NCI-H2107 (cell line): ENCODE results near the gene AATK.

Experiments used
- DNase-seq: peaks from one replicate; lab custom pipeline; 2025; lab: John Stamatoyannopoulos, UW

The AATK gene

DNA sequence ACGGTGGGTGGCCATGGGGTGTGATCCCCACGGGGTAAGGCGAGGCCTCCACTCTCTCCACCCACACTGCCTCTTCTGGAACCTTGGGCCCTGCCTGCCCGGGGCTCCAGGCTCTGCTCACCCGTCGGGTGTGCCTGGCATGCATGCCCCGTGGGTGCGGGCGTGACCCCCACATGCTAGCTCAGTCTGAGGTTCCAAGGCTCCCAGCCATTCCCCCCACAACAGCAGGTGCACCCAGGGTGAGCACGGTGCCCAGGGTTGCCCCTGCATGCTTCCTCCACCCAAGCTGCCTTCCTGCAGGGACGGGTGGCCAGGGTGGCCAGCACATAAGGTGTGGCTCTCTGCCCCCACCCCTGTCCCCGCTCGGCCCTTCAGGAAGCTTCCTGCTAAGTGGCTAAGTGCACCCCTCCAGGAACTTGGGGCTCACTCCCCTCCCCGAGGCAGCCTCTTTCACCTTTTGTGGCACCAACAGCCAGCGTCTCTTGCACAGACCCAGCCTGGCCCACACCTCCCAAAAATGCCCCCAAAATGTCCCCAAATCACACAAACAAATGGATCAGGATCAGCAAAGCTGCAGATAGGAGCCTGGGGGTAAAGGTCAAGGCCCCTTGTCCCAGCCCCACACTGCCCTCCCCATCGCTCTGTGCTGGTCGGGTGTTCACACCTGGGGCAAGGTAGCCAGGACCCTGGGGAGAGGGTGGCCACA, 22.2 kb downstream of the AATK start:
- DNase-seq: no peak

DNA sequence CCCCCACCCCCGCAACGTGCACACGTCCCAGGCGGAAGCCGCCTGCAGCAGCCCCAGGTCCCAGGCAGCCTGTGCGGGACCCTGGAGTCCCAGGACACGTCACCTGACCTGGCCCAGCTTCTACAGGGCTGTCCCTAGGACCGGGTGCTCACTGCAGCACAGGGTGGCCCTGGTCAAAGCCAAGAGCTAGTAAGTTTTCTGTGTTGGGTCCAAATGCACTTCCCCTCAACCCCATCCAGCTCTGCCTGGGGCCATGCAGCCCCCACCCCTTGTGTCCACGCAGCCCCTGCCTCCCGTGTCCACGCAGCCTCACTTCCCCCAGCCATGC, 22.9 kb downstream of the AATK start:
- no peak for DNase-seq

DNA sequence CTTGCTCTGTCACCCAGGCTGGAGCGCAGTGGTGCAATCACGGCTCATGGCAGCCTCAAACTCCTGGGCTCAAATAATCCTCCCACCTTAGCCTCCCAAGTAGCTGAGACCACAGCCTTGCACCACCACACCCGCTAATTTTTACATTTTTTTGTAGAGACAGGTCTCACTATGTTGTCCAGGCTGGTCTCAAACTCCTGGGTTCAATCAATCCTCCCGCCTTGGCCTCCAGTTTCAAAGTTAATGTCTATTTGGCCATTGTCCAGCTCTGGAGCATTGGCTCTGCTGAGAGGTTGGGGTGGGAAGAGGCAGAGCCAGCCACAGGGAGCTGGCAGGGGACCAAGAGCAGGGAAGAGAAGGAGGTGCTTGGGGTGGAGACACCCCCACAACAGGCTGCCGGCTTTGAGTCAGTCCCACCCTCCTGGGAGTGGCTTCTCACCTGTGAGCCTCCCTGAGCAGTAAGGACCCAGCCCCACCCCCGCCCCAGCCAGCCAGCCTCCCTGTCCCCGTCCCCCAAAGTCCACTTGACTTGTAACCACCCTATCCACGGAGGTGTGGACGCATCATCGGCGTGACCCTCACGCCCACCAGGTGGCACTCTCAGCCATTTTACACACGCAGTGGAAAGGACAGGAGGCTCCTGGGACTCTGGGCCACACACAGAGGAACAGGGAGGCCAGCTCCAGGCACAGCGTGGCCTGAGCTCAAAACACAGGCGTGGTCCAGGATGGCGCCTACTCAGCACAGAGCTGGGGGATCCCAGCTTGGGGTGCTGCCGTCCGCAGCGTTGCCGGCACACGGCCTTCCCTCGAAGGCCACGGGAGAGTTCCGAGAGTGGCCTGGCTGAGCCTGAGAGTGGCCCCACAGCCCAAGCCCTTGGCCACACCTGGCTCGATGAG, 23.5 kb downstream of the AATK start:
- peak; percentile 59 for DNase-seq

DNA sequence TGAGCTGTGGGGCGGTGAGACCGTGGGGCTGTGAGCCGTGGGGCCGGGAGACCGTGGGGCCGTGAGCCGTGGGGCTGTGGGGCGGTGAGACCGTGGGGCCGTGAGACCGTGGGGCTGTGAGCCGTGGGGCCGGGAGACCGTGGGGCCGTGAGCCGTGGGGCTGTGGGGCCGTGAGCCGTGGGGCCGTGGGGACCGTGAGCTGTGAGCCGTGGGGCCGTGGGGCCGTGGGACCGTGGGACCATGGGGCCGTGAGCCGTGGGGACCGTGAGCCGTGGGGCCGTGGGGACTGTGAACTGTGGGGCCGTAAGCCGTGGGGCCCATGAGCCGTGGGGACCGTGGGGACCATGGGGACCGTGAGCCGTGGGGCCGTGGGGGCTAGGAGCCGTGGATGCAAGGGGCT, 25.3 kb downstream of the AATK start:
- no peak for DNase-seq

DNA sequence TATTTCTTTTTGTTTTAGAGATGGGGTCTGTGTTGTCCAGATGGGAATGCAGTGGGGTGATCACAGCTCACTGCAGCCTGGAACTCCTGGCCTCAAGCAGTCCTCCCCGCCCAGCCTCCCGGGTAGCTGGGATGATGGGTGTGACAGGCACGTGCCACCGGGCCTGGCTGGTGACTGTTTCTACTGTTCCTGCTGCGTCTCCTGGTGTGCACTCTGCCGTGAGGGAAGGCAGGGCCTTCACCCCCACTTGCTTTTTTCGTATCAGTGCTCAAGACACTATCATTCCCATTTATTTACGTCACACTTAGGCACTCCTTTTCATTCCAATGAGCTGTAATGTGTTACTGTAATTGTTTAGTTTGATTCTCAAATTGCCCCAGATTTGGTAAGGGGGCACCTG, 26.0 kb downstream of the AATK start:
- DNase-seq: no peak

DNA sequence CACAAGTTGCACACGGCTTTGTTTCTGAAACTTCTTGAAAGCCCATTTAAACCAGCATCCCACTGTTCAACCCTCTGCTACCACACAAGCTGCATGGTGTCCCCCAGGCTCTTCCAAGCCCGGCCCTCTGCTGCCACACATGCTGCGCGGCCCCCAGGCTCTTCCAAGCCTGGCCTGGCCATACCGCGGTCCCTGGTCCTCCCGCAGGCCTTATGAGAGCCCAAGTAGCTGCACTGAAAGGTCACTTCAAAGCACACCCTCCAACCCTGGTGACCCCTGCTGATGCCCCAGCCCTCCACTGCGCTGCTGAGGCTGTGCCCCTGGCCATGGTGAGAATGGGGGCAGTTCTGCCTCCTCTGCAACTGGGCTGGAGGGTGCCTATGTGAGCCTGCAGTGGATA, 26.6 kb downstream of the AATK start:
- DNase-seq: no peak

DNA sequence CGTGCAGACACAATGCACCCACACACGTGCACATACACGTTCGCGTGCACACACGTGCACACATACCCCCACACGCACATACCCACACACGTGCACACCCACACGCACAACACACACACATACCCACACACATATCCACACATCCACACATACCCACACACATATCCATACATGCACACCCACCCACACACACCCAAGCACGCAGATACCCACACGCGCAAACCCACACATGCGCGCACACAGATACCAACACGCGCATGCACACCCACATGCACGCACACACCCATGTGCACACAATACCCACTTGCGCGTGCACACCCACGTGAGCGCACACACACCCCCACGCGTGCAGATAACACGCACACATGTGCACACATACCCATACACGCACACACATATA, 27.5 kb downstream of the AATK start:
- DNase-seq: no peak

DNA sequence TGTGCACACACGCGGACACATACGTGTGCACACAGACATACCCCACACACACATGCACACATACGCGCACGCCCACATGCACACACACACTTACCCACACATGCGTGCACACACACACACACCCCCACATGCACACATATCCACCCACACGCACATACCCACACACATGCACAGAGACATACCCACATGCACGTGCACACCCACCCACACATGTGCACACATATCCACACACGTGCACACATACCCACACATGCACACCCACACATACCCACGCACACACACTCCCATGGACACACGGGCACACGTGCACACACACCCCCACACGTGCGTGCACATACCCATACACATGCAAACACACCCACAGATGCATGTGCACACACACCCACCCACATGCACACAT, 27.9 kb downstream of the AATK start:
- no peak for DNase-seq

DNA sequence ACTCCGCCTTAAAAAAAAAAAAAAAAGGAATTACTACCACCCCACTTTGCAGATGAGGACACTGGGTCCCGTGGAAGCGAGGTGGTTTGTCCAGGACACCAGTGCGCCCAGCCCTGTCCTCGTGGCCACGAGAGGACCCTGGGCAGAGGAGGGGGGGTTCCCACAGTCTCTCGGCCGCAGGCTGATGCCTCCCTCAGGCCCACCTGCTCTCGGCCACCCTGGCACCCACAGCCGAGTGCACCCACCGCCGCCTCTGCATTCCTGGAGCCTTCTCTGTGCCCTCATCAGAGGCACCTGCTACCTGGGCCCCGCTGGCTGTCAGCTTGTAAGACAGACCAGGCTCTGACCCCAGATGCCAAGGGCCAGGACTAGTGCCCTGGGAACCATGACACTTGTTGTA, 28.8 kb downstream of the AATK start:
- DNase-seq: no peak

DNA sequence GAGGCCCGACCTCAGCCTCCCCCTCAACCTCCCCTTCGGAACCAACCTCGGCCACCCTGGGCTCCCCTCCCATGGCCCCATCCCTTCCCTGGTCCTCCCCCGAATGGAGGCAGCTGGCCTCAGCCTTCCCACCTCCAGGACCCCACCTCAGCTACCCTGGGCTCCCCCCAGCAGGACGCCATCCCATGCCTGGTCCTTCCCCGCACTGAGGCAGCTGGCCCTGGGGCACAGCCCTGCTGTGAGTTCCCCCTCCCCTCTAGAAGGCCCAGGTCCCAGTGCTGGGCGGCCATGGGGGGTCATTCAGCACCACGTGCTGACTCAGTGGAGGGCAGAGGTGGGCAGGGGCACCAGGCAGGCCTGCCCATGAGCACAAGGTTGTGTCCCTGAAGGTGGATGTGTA, 29.7 kb downstream of the AATK start:
- no peak for DNase-seq

DNA sequence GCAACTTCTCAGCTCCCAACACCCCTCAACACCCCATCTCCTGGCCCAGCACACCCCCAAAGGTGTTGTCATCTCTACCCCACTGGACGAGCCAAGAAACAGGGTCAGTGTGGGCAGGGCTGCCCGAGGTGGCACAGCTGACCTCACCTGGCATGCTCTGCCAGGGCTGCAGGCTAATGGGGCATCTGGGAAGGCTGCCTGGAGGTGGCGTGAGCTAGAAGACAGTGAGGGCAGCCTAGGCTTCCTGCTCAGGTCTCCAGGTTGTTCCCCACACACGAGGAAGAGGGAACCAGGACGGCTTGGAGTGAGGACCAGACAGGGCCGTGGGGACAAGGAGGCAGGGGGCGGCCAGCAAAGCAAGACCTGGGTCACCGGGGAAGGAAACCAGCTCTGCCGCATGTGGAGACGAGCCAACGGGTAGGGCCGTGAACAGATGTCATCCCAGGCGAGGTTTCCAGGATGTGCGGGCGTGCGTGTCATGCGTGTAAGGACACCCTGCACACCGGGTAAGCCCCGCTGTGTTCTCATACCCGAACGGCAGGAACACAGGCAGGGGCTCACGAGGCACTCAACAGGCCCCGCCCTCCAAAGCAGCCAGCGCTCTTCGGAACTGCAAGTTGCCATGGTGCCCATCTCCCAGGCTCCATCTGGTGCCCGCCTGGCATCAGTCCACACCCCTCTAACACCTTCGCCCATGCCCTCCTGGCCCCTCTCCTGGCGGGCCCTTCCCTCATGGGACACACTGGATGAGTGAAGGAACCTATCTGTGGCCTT, 30.3 kb downstream of the AATK start:
- peak; percentile 64 for DNase-seq

DNA sequence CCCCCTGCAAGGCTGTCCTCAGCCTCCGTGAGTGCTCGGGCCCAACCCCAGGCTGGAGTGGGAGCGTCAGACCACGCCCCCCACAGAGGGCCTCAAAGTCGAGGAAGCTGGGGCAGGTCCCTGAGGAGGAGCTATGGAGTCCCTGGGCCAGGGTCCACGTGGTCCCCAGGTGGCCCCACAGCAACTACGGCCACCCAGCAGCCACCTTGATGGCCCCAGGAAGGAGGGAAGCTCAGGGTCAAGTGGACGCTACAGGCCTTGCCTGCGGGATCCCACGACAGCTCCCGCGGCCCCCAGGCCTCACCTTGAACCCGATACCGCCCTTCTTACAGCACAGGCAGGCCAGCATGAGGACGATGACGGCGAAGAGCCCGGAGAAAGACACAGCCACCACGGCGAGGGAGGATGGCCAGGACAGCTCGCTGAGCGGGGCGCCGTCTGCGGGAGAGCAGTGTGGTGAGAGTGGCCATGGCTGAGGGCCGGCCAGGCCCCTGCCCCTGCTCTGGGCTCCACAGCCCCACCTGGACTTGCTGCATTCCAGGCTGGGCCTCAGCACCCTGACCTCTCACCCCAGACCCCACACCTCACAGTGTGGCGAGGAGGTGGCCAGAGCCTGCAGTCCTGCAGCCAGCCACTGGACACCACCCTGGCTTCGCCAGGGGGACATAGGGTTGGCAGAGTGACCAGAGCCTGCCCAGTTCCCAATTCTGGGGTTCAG, 31.8 kb downstream of the AATK start:
- DNase-seq: no peak

DNA sequence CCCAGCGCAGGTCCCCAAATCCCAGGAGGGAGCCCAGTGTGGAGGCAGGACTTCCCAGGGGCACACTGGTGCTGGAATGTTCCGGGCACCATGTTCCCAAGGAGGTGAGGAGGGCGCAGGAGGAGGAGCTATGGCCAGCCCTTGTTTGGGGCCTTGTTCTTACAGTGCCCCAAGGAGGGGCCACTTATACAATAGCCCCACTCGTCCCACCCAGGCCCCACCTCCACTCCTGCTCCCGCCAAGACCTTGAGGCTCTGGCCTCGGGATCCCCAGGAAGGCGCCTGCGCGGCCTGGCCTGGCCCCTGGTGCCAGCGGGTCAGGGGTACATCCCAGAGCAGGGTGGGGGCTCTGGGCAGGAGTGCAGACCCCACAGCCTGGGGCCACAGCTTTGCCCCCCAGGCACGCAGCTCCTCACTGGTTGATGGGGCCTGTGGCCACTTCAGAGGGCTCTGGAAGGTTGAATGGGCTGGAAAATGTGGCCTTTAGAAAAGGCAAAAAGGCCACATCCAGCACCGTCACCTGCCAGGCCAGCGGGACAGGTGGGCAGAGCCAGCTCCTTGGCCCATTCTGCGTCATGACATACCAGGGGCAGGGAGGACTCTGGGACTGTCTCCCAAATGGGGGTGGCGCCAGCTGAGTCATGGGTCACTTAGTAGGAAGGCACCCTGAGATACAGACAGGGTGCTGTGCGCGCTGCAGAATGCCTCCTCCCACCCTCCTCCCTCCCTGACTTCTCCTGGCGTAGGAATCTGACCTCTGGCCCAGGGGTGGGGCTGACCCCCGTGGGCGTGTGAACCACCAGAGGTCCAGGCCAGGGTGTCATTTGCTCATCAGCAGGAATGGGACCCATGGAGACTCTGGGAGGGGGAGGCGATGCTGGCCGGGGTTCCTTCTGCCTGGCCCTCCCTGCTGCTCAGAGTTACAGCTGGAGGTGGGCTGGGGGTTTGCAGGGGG, 33.0 kb downstream of the AATK start:
- DNase-seq: no peak

DNA sequence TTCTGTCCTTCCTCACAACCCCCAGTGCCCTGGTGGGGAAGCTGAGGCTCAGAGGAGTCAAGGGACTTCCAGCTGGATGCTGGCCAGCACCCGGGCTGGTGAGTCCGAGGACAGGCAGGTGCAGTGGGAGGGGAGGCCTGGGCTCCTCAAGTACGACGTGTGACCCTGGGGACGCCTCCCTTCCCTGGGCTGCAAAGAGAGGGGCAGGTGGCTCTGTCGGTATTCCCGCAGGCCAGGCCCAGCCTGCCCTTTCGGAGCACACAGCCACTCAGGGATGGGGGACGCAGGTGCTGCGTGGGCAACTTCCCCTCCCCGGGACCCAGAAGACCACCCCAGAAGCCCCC, 33.9 kb downstream of the AATK start:
- no peak for DNase-seq

DNA sequence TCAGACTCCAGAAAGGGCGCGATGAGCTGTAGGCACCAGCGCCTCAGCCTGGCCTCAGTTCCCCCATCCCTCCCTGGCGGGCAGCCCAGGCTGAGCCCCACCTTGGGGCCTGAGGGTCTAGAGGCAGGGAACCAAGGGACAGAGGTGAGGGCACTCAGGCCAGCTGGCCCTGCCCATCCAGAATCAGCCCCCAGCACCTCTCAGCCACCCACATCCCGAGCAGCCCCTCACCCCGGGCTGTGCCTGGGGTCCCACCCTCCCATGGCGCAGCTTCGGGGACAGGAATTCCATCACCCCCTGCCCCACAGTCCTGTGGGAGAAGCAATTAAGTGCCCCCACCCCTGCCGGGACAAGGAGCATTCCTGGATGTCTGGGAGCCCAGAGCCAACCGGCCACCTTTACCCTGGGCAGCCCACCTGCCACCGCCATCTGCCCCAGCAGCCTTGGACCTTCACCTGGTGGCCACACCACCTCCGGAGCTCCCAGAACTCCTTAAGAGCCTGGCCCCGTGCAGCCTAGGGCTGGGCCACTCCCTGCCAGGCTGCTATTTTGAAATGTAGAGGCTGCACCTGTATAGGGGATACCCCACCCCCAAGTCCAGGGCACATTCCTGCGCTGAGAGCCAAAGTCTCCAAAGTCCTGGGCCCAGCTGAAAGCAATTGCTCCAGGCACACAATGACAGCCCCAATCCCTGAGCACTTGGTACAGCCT, 34.4 kb downstream of the AATK start:
- no peak for DNase-seq

DNA sequence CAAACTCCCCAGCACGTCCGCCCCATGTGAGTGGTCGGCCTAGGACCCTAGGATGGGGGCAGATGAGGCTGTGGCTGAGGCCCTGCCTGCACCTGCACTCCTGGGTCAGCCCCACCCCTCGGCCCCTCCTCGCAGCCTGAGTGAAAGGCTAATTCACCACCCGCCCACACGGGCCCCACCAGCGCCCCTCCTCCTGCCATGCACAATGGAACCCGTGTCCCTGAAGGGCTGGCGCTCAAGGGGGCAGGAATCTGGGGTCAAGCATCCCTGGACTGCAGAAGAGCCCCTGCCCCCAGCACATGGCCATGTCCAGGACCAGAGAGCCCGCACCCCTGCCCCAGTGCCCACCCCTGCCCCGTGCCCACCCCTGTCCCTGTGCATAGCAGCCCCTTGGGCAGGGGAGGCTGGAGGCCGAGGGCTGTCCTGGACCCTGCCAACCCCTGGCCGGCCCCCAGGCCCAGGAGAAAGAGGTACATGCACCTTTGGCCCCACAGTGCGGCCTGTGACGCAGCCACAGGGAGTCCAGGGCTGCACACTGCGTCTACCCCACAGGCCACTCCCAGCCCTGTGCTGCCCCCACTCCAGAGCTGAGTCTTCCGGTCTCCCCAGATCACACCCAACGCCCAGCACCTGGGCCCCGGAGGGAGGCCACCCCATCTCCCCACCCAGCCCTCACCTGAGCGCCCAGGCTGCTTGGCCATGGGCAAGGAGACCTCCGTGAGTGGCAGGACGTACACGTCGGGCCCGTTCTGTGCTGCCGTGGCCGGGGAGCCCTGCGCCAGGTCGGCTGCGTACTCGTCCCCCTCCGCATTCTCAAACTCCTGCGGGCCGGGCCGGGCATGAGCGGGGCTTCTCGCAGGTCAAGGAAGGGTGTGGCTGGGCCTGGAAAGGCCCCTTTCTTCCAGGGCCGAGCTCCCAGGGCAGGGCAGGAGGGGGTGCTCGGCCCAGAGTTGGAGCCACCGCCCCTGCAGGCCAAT, 35.3 kb downstream of the AATK start:
- no peak for DNase-seq

DNA sequence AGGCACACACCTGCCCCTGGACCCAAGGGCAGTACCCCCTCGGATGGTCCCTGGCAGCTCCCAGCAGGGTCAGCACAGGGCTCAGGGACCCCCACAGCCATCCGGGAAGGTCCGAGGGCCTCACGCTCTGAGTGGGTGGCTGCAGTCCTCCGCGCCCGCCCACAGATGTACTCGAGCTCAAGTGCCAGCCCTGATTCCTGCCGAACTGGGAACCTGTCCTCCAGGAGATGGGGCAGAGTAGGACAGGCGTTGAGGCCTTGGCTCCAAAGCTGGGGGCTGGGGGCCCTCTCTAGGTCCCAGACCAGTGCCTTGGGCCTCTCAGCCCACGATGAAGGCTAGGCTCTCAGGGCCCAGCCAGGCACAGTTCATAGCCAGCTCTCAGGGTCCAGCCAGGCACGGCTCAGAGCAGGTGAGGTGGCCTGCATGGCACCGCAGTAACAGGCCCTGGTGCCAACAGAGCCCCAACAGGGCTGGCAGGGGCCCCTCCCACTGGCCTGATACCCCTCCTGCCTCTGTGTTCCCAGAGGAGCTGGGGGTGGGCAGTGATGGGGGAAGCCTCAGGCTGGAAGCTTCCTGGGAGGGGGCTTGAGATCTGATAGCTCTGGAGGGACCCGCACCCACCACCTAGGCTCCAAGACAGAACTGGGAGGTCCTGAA, 36.2 kb downstream of the AATK start:
- no peak for DNase-seq

DNA sequence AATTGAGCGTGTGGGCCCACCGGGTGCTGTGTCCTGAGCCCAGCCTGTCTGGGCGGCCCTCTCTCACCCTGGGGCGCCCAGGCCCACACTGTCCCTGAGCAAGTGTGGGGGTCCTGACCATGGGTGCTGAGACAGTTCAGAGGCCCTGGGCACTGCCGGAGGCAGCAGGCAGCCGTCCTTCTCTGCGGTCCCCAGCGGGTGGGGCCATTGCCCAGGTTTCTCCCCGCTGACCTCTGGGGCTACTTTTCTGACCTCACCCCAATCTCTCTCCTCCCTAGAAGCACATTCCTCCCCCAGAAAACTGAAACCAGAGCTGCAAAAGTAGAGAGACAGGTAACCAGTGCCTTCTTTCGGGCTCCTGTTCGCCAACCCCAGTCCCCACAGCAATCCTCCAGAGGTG, 36.7 kb downstream of the AATK start:
- no peak for DNase-seq

DNA sequence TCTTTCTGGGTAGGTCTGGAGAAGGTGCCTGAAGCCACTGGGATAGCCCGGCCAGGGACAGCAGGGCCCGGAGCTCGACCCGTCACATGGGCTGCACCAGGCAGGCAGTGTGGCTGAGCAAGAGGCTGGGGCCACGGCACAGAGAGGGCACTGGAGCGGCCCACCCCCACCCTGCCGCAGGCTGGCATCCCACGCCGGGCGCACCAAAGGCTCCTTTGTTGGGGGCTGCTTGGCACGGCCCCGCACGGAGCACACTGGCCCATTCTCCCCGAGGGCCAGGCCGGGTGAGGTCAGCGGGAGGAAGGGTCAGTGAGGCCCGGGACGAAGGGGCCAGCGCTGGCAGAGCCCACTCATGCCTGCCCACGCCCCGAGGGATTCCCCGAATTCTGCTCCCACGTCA, 37.2 kb downstream of the AATK start:
- DNase-seq: no peak
